SHP77 (cell line): Measurements from ENCODE around the gene SRCIN1.
A peak's percentile ranks its signal among the peaks of the same experiment; 100 is the strongest.

Experiments
- DNase-seq, 2 experiments: peaks; one replicate each; lab custom pipeline; 2025; lab: John Stamatoyannopoulos, UW

The SRCIN1 gene

GRCh38 chr17:38583176-38583575, 22.6 kb downstream of the SRCIN1 start:
- DNase-seq = no peak

GRCh38 chr17:38582069-38582468, 23.7 kb downstream of the SRCIN1 start:
- DNase-seq = no peak

GRCh38 chr17:38579934-38580333, 25.8 kb downstream of the SRCIN1 start:
- DNase-seq = peak; percentile 93 to 94

- no peak for DNase-seq
Observed at GRCh38 chr17:38579083-38579480, 26.7 kb downstream of the SRCIN1 start.

GRCh38 chr17:38578229-38579082, 27.3 kb downstream of the SRCIN1 start:
- no peak for DNase-seq

- DNase-seq = no peak
Observed at GRCh38 chr17:38577645-38578173, 28.0 kb downstream of the SRCIN1 start.

GRCh38 chr17:38577244-38577643, 28.5 kb downstream of the SRCIN1 start:
- DNase-seq = no peak

GRCh38 chr17:38575781-38576180, 30.0 kb downstream of the SRCIN1 start:
- no peak for DNase-seq

- no peak for DNase-seq
Observed at GRCh38 chr17:38574712-38575111, 31.0 kb downstream of the SRCIN1 start.

- DNase-seq = peak; percentile 45 to 53
Observed at GRCh38 chr17:38572669-38573365, 32.9 kb downstream of the SRCIN1 start.

- no peak for DNase-seq
Observed at GRCh38 chr17:38571833-38572668, 33.7 kb downstream of the SRCIN1 start.

GRCh38 chr17:38569701-38570512, 35.8 kb downstream of the SRCIN1 start:
- DNase-seq = no peak

GRCh38 chr17:38568845-38569510, 36.8 kb downstream of the SRCIN1 start:
- no peak for DNase-seq

- no peak for DNase-seq
Observed at GRCh38 chr17:38568274-38568673, 37.5 kb downstream of the SRCIN1 start.

- DNase-seq = no peak
Observed at GRCh38 chr17:38567350-38567749, 38.4 kb downstream of the SRCIN1 start.

- no peak for DNase-seq
Observed at GRCh38 chr17:38566666-38567031, 39.1 kb downstream of the SRCIN1 start.

- DNase-seq = no peak
Observed at GRCh38 chr17:38565853-38566665, 39.7 kb downstream of the SRCIN1 start.

- DNase-seq = no peak
Observed at GRCh38 chr17:38564869-38565268, 40.9 kb downstream of the SRCIN1 start.

GRCh38 chr17:38564254-38564837, 41.4 kb downstream of the SRCIN1 start:
- no peak for DNase-seq
